Upper lobe of left lung (tissue), 6 donors: ENCODE data around the gene ACTRT2. TPM values are rescaled to one million over a fixed set of nuclear protein-coding genes. Genes with fewer than 3 reads are reported as not detected.

Experiments
- ATAC-seq, 2 donors: fragments of 200-7000 bp; cut with Tn5 transposase; one replicate each; pipeline ENCODE4 v1.9.1; 2022; ENCODE audit warnings: mild to moderate bottlenecking in 2 of 2, moderate library complexity in 2 of 2; ENCODE audit not compliant: low FRiP score in 2 of 2
- DNase-seq, 2 donors: peaks; one replicate each; pipeline ENCODE4 v3.0.0-alpha.2; 2019 to 2020
- H3K27ac ChIP-seq, 4 donors: fragments of 200-600 bp; sonication (generic); one replicate each; pipeline ENCODE4 v1.5.1; 2016 to 2019
- H3K27me3 ChIP-seq, 4 donors: fragments of 200-600 bp; sonication (generic); one replicate each; pipeline ENCODE4 v1.5.1; 2017 to 2019
- H3K36me3 ChIP-seq, 4 donors: fragments of 200-600 bp; sonication (generic); one replicate each; pipeline ENCODE4 v1.5.1; 2016 to 2019
- H3K4me1 ChIP-seq, 4 donors: fragments of 200-600 bp; sonication (generic); one replicate each; pipeline ENCODE4 v1.5.1; 2018 to 2019
- H3K4me3 ChIP-seq, 4 donors: fragments of 200-600 bp; sonication (generic); one replicate each; pipeline ENCODE4 v1.5.1; 2017 to 2019; ENCODE audit warnings: mild to moderate bottlenecking in 2 of 4, moderate library complexity in 1 of 4
- H3K9me3 ChIP-seq, 4 donors: fragments of 200-600 bp; sonication (generic); one replicate each; pipeline ENCODE4 v1.5.1; 2018 to 2019
- EP300 ChIP-seq, 4 donors: sonication (generic); formaldehyde crosslinking; IDR thresholded peaks; one replicate each; pipeline ENCODE4 v1.5.1; 2017; ENCODE audit warnings: antibody characterized with exemption in 4 of 4, control low read depth in 2 of 4
- POLR2A ChIP-seq, 4 donors: fragments of 450-650 bp; IDR thresholded peaks; one replicate each; pipeline ENCODE4 v1.5.1; 2016 to 2017; ENCODE audit warnings: antibody characterized with exemption in 4 of 4, mild to moderate bottlenecking in 2 of 4
- POLR2AphosphoS5 ChIP-seq, 2 donors: sonication (generic); formaldehyde crosslinking; IDR thresholded peaks; one replicate each; pipeline ENCODE4 v1.5.1; 2017; ENCODE audit warnings: antibody characterized with exemption in 2 of 2
- WGBS, 2 donors: methylation state at CpG; one replicate each; pipeline ENCODE4 v1.1.5; 2017 to 2018; 5-methylcytosine and 5-hydroxymethylcytosine counted together
- total RNA-seq, 6 donors: library from RNA; depleted of rRNA in 4 of 6; stranded (reverse); fragments of >200 nt in 4 of 6; gene quantifications; one replicate each; pipeline versions ENCODE4 v1.1.0 to v1.2.1, GENCODE V29; 2016 to 2021
- TF ChIP-seq, protein P1 (sequence below), 6 experiments: fragments of 450-650 bp in 4 of 6; fragments of 200-600 bp in 2 of 6; sonication (generic) in 2 of 6; IDR thresholded peaks; one replicate each; pipeline ENCODE4 v1.5.1; 2016 to 2019; ENCODE audit warnings: antibody characterized with exemption in 6 of 6
- donor health status: DM: no; HTN: no; CAD: no; lungs with moderate emphysema.
- donor health status: DM: no; HTN: yes; CAD: no; lungs with severe emphysema.

The ACTRT2 gene
- total RNA-seq, 6 donors from 2014 or later, result not detected

DNA sequence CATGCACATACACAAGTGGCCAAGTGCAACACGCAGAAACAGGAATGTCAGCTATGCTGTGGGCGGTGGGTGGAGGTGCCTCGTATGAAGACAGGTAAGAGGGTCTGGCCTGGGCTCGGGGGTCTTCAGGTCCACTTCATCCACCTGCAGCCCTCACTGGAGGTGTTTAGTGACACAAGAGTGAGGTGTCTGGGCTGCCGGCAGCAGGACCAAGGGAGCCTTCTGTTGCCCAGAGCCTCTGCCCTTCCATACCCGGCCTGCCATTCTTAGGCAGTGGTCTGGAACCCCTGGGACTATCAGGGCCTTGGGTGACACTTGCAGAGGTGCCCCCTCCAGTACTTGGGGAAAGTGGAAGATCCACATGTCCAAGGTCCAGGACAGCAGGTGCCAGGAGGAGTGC, 21.7 kb upstream of the ACTRT2 start:
- no peak overlapping the region for H3K4me3 ChIP-seq
- H3K27me3 ChIP-seq, result no peaks in the 10 kb centered on the region
- no peak for ATAC-seq
- 59 to 64% methylated on average over 6 of the region's 6 CpGs for WGBS, 2 donors
- peaks cover 3 to 7% (median 4%) of the 10 kb centered on the region in 4 donors for H3K9me3 ChIP-seq
- no peak for DNase-seq
- H3K27ac ChIP-seq, result no peak overlapping the region
- TF ChIP-seq EP300 (IDR thresholded peaks at IDR 0.05), result no peak
- no peak for TF ChIP-seq POLR2AphosphoS5 (IDR thresholded peaks at IDR 0.05)
- no peak for TF ChIP-seq POLR2A (IDR thresholded peaks at IDR 0.05)
- TF ChIP-seq, protein P1, sequence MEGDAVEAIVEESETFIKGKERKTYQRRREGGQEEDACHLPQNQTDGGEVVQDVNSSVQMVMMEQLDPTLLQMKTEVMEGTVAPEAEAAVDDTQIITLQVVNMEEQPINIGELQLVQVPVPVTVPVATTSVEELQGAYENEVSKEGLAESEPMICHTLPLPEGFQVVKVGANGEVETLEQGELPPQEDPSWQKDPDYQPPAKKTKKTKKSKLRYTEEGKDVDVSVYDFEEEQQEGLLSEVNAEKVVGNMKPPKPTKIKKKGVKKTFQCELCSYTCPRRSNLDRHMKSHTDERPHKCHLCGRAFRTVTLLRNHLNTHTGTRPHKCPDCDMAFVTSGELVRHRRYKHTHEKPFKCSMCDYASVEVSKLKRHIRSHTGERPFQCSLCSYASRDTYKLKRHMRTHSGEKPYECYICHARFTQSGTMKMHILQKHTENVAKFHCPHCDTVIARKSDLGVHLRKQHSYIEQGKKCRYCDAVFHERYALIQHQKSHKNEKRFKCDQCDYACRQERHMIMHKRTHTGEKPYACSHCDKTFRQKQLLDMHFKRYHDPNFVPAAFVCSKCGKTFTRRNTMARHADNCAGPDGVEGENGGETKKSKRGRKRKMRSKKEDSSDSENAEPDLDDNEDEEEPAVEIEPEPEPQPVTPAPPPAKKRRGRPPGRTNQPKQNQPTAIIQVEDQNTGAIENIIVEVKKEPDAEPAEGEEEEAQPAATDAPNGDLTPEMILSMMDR (IDR thresholded peaks at IDR 0.05), result no peak
- no peaks in the 10 kb centered on the region for H3K36me3 ChIP-seq
- H3K4me1 ChIP-seq, result no peaks in the 10 kb centered on the region

GRCh38 chr1:3000214-3000613, 21.1 kb upstream of the ACTRT2 start:
- Histone ChIP-seq H3K9me3 (peaks cover 0 to 4% (median 3%) of the 10 kb centered on the region in 4 donors), H3K4me3 (no peak overlapping the region), H3K36me3 (no peaks in the 10 kb centered on the region), H3K27me3 (no peaks in the 10 kb centered on the region), H3K27ac (no peak overlapping the region), H3K4me1 (no peaks in the 10 kb centered on the region)
- TF ChIP-seq POLR2A (IDR thresholded peaks at IDR 0.05) (no peak), EP300 (IDR thresholded peaks at IDR 0.05) (no peak), POLR2AphosphoS5 (IDR thresholded peaks at IDR 0.05) (no peak)
- TF ChIP-seq, protein P1 (IDR thresholded peaks at IDR 0.05), result no peak
- DNase-seq, result no peak
- ATAC-seq, result no peak
- WGBS, 2 donors, result 83 to 88% methylated on average over 15 of the region's 15 CpGs

- no peak for ATAC-seq
- no peak overlapping the region for H3K4me3 ChIP-seq
- no peaks in the 10 kb centered on the region for H3K4me1 ChIP-seq
- H3K36me3 ChIP-seq, result no peaks in the 10 kb centered on the region
- H3K27me3 ChIP-seq, result no peaks in the 10 kb centered on the region
- no peaks in the 10 kb centered on the region for H3K9me3 ChIP-seq
- TF ChIP-seq POLR2A (IDR thresholded peaks at IDR 0.05), result no peak
- no peak overlapping the region for H3K27ac ChIP-seq
- 78 to 80% methylated on average over 16 to 20 of the region's 20 CpGs for WGBS, 2 donors
- peak in 1 of 2 donors; percentile 72 for DNase-seq
Measured at GRCh38 chr1:3000671-3001470, 20.4 kb upstream of the ACTRT2 start.

DNA sequence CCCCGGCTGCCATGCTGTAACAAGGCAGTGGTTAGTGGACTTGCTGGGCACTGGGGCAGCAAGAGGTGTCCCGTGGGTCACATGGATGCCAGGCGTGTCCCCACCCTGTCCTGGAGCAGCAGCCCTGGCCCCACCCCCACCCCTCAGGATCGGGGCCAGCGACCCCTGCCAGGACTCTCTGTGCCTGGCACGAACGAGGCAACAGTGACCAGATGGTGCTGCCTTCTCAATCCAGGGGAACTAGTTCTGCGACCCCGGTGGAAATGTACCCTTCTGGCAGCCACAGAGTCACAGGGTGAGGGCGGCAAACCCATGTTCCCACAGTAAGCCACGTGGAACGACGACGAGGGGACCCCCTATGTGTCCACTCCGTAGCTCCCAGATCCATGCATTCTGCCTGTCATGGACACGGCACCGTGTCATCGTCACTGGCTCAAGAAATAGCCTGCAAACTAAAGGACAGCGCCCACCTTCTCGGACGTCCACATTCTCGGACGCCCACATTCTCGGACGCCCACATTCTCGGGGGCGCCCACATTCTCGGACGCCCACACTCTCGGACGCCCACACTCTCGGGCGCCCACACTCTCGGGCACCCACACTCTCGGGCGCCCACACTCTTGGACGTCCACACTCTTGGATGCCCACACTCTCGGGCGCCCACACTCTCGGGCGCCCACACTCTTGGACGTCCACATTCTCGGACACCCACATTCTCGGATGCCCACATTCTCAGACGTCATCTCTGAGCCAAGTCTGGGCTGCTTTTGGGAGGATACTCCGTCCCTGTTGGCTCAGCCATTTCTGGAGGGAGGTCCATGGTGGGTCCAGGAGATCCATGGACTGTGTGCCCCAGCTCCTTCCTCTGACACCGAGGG, 19.6 kb upstream of the ACTRT2 start:
- no peaks in the 10 kb centered on the region for H3K36me3 ChIP-seq
- WGBS, 2 donors, result 87 to 93% methylated on average over 36 to 43 of the region's 47 CpGs
- H3K27me3 ChIP-seq, result no peaks in the 10 kb centered on the region
- no peaks in the 10 kb centered on the region for H3K4me1 ChIP-seq
- H3K27ac ChIP-seq, result no peak overlapping the region
- H3K9me3 ChIP-seq, result no peaks in the 10 kb centered on the region
- DNase-seq (peak; percentile 14 to 49), ATAC-seq (no peak)
- TF ChIP-seq EP300 (IDR thresholded peaks at IDR 0.05) (no peak), POLR2A (IDR thresholded peaks at IDR 0.05) (no peak), POLR2AphosphoS5 (IDR thresholded peaks at IDR 0.05) (no peak)
- TF ChIP-seq, protein P1 (IDR thresholded peaks at IDR 0.05), result no peak
- no peak overlapping the region for H3K4me3 ChIP-seq

- no peaks in the 10 kb centered on the region for H3K27me3 ChIP-seq
- ATAC-seq (peak in 1 of 2 donors; percentile 10), DNase-seq (peak; percentile 12 to 41)
- H3K4me1 ChIP-seq, result no peaks in the 10 kb centered on the region
- no peaks in the 10 kb centered on the region for H3K36me3 ChIP-seq
- no peak overlapping the region for H3K4me3 ChIP-seq
- TF ChIP-seq, protein P1 (IDR thresholded peaks at IDR 0.05), result no peak
- TF ChIP-seq POLR2A (IDR thresholded peaks at IDR 0.05) (no peak), EP300 (IDR thresholded peaks at IDR 0.05) (no peak), POLR2AphosphoS5 (IDR thresholded peaks at IDR 0.05) (no peak)
- WGBS, 2 donors, result 82 to 85% methylated on average over 9 to 12 of the region's 23 CpGs
- H3K27ac ChIP-seq, result no peak overlapping the region
- H3K9me3 ChIP-seq, result peaks cover 0 to 5% (median 3%) of the 10 kb centered on the region in 4 donors
Measured at GRCh38 chr1:3002349-3003038, 18.8 kb upstream of the ACTRT2 start.
